Measurements from ENCODE around the gene ANKRD44.

ANKRD44 gene

GRCh38 chr2:197307236-197307932, 3.2 kb downstream of the ANKRD44 start:
- POLR2A ChIA-PET = interaction anchor here (0.7 kb wide), 2 partner anchors 103 to 149 kb away, joined by 3 to 5 read pairs; no protein-coding TSS in a partner anchor
- no peak for DNase-seq (ENCODE audit: extremely low spot score)
- CTCF ChIA-PET = interaction anchor here (1.1 to 6.1 kb wide), 6 partner anchors 11 to 194 kb away, joined by 3 to 32 read pairs (median 4); no protein-coding TSS in a partner anchor
- TF ChIP-seq CTCF (IDR thresholded peaks at IDR 0.05; ENCODE audit: control extremely low read depth, extremely low read depth, low read depth, missing control alignments) = peak; percentile 25

- no peak for DNase-seq (ENCODE audit: extremely low spot score)
- CTCF ChIA-PET = interaction anchor here (1.1 to 6.1 kb wide), 2 partner anchors 11 to 116 kb away, joined by 3 to 32 read pairs; no protein-coding TSS in a partner anchor
- no peak for TF ChIP-seq CTCF (IDR thresholded peaks at IDR 0.05; ENCODE audit: control extremely low read depth, extremely low read depth, low read depth, missing control alignments)
- POLR2A ChIA-PET = interaction anchor here (0.7 kb wide), 1 partner anchor 103 kb away, joined by 5 read pairs; no protein-coding TSS in a partner anchor
These were observed 3.9 kb downstream of the ANKRD44 start for GRCh38 chr2:197306696-197307040.

GRCh38 chr2:197306024-197306695, 4.4 kb downstream of the ANKRD44 start:
- POLR2A ChIA-PET = no interaction called here
- TF ChIP-seq CTCF (IDR thresholded peaks at IDR 0.05; ENCODE audit: control extremely low read depth, extremely low read depth, low read depth, missing control alignments) = no peak
- no peak for DNase-seq (ENCODE audit: extremely low spot score)
- CTCF ChIA-PET = interaction anchor here (1.3 to 6.1 kb wide), 3 partner anchors 10 to 115 kb away, joined by 3 to 32 read pairs (median 7); no protein-coding TSS in a partner anchor

GRCh38 chr2:197304556-197305011, 6.0 kb downstream of the ANKRD44 start:
- no peak for DNase-seq (ENCODE audit: extremely low spot score)
- ChIA-PET CTCF (interaction anchor here (0.7 to 6.1 kb wide), 9 partner anchors 13 to 190 kb away, joined by 3 to 32 read pairs (median 3); no protein-coding TSS in a partner anchor), POLR2A (no interaction called here)
- no peak for TF ChIP-seq CTCF (IDR thresholded peaks at IDR 0.05; ENCODE audit: control extremely low read depth, extremely low read depth, low read depth, missing control alignments)

GRCh38 chr2:197300139-197300538, 10.4 kb downstream of the ANKRD44 start:
- no peak for TF ChIP-seq CTCF (IDR thresholded peaks at IDR 0.05; ENCODE audit: control extremely low read depth, extremely low read depth, low read depth, missing control alignments)
- ChIA-PET POLR2A (interaction anchor here (0.7 kb wide), 1 partner anchor 13 kb away, joined by 6 read pairs; no protein-coding TSS in a partner anchor), CTCF (interaction anchor here (0.7 to 1.2 kb wide), 2 partner anchors 9 to 131 kb away, joined by 3 read pairs; no protein-coding TSS in a partner anchor)
- no peak for DNase-seq (ENCODE audit: extremely low spot score)

- CTCF ChIA-PET = interaction anchor here (1.2 kb wide), 1 partner anchor 11 kb away, joined by 3 read pairs; no protein-coding TSS in a partner anchor
- TF ChIP-seq CTCF (IDR thresholded peaks at IDR 0.05; ENCODE audit: control extremely low read depth, extremely low read depth, low read depth, missing control alignments) = no peak
- no peak for DNase-seq (ENCODE audit: extremely low spot score)
- POLR2A ChIA-PET = no interaction called here
These were observed 12.0 kb downstream of the ANKRD44 start for GRCh38 chr2:197298609-197299008.
